NCI-H526 treated with DMSO at 0.1 percent for 48 hours (cell line): Measurements from ENCODE around the gene TMEM178A.

ENCODE experiments used
- DNase-seq: peaks from one replicate; lab custom pipeline; 2025; lab: John Stamatoyannopoulos, UW

The TMEM178A gene

DNA sequence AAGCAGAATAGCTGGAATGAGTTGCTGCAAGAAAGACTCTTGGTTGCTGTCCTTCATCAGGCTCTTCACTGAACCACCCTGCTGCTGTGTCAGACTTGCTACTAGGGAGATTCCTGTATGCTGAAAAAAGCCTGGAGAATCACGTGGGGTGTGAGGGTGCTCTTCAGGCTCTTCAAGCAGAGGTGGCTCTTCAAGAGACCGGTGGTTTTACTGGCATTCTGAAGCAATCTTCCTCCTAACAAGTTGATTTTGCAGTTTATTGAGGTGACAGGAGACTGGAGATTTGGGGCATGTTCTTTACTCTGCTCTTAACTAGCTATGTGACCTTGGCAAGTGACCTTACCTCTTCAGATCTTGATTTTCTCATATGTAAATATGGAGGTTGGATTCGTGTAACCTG is 14.1 kb downstream of the TMEM178A start:
- no peak for DNase-seq

DNA sequence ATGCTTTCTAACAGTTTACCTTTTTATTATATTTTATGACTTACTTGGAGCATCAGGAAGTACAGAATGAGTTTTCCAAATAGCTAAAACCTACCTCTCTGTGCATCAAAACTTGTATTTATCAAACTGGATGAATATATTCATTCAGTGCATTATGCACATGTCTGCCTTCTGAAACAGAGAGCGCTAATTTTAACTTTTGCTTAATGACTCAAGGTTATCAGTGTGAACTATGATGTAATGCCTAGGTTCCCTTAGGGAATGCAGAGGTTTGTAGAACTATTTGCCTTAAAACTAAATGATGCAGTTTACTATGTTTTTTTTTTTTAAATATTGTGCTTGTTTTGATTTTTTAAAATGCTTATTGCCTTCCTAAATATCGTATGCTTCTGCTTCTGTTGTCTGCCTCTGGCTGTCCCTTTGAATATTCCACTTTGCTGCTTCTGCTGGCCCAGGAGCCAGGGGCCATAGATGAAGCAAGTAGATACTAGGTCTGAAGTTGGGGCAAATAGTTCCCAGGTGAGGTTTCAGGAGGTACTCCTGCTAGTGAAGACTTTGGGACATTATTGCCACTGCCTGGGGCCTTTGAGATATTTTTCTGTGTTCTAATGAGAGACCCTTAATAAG is 16.5 kb downstream of the TMEM178A start:
- DNase-seq = no peak

DNA sequence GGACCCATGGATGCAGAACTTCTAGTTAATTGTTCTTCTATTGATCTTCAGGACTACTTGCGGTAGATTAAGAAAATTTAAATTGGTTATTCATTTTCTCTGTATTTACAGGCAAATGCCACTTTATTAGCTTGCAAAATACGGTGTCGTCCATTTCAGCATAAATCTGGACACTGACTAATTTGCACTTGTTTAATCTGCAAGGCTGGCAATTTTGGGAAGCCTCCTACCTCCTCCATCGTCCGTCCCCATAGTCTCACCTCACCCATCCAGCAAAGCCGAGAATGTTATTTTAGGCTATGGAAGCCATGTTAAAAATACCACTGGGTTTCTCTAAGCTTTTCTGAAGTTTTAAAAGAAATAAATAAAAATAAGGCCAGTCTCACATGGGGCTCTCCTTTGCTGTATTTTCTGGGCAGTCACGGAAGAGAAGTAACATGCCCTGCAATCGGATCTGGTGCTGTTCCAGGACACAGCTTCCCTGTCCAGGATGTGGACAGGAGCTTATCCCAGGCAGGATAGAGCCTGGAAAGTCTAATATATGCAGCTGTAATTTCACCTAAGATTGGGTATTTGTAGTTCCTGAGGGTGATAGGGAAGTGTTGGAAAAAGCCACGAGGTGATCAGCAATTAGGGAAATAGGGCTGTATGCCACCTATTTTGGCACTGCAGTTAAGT is 17.4 kb downstream of the TMEM178A start:
- DNase-seq = no peak

DNA sequence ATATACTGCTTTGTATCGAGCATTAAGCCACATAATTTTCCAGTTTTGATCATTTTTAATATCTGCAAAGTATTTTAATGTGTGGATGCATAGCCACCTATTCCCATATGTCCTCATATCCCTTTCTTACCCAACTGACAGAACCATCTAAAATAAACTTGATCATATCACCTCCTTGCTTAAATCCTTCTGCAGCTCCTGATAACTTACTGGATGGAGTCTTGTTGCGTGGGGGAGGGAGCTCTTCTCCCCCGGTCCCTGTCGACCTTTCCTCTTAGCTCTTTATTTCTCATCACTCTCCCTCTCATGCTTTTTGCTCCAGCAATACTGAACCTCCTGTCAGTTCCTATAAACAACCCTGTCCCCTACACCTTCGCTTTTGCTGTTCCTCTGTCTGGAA is 18.7 kb downstream of the TMEM178A start:
- no peak for DNase-seq

DNA sequence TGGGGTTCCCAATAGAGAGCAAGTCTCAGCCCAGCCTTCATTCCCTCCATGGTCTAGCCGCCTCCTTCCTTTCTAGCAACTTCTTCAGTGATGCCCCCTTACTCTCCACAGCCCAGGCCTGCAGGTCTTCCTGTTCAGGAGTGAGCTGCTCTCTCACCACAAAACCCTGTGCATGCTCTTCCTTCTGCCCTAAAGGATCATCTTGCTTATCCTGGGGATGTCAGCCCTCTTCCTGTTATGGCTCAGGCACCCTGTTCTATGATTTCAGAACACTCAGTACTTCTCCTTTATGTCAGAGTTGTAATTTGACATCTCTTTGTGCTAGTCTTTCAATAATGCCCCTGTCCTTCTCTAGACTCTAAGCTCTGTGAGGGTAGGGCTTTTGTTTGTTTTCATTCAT is 19.4 kb downstream of the TMEM178A start:
- no peak for DNase-seq

DNA sequence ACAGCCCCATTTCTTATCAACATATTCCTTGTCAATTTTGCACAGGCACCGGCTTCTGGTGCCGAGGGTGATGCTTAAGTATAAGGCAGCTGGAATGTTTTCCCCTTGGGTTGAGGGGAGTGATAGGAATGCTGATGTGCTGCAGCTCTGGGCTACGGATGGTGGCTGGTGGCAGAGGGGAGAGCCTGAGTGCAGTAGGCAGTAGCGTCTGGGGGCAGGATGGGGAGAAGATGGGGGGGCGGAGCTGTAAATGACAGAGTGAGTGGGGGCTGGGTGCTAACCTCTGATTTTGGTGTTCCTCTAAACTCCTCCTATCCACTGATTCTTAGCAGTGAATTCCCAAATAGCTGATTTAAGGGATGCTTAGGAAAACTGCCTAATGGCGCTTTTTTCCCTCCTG is 20.7 kb downstream of the TMEM178A start:
- DNase-seq = no peak

DNA sequence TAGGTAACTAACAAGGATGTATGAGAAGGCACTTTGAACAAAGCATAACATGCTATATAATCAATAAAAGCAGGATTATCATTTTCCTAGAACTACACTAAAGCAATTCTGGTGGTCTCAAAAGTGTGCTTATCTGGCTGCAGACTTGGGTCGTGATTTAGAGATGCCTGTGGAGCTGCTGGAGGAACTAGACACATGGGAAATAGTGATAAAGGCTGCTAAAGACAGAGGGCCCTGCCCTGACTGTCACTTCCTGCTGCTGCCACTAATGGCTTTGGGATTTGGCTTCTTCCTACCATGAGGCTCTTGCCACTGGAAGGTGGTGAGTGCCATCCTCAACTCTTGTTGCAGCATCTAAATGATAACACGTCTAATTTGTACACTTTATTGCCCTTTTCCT is 22.5 kb downstream of the TMEM178A start:
- DNase-seq = no peak

DNA sequence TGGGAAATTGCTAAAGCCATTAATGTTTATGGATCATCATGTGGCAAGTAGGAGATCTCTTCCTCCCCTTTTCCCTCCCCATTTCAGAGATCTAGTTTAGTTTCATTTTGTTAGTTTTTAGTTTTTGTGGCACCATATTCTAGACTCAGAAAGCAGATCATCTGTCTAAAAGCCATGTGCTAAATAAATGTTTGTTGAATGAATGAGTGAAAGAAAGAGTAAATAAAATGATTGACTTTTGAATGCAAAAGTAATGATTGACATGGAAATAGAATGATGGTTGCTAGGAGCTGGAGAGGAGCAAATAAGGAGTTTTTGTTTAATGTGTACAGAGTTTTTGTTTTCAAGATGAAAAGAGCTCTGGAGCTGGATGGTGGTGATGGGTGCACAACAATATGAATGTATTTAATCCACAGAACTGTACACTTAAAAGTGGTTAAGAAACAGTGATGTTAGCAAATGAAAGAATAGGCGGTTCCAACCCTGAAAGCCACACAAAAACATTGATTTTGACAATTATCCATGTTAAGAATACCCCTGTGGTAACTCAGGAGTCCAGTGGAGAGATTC is 23.6 kb downstream of the TMEM178A start:
- no peak for DNase-seq

DNA sequence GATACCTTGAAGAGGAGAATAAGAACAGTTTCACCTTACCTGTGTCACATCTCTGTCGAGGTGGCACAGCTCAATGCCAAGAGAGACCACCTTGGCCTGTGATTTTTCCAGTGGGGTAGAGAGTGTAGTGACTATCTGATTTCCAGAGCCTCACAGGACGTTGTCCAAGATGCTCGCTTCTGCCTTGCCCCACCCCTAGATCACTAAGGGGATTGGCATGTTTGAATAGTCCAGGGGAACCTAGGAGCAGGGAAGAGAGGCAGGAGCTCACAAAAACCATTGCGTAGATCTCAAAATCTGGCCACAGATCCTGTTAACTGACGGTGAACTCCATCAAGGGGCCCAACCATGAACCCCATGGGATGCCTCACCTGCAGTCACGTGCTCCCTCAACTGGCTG is 24.2 kb downstream of the TMEM178A start:
- no peak for DNase-seq

DNA sequence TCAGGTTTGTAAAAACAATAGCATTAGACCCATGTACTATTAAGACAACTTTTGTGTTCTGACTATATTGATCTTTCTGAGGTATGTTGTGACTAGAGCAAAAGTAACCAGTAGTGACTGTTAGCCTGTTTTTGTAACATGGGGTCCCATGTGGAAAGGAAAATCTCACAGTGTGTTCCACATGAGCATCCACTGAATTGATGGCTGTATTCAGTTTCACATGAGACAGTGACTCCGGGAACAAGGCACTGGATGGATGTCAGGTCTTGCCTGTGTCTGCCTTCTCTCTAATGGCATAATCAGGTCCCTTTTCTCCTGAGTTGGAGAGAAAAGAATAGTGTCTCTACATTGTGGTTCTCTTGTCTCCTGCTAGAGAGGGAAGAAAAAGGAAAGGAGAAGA is 27.5 kb downstream of the TMEM178A start:
- no peak for DNase-seq

DNA sequence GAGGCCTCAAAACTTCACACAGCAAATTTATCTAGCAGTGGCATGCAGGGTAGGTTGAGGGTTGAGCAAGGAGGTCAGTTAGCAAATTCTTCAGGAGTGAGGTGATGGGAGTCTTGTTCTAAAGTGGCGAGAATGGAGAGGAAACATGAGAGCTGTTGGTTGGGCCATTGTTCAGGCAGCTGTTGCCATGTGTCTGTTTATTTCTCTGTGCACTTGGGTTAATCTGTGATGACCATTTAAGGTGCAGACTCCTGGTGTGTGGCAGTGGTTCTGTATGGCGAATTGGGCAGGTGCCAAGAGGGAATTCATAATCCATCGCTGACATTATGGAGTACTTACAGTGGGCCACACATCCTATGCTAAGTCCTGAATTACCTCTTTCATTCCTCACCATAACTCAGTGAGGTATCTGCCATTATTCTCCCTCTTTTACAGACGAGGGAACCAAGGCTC is 30.4 kb downstream of the TMEM178A start:
- DNase-seq = no peak

DNA sequence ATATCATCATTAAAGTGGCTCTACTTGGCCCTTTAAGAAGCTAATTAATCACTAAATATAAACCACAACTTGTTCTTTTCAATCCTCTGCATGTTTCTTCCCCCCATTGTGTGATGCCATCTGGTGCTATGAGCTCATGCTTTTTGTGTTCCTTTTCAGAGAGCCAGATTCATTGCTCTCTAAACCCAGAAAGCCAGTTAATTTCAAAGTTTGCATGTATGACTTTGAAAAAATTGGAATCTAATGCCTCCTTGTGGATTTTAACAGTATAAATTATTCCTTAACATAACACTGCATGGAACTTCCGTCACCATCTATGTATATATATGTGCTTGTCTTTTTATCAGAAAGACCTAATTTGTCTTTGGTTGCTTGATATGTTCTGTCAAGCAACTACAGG is 31.1 kb downstream of the TMEM178A start:
- no peak for DNase-seq

DNA sequence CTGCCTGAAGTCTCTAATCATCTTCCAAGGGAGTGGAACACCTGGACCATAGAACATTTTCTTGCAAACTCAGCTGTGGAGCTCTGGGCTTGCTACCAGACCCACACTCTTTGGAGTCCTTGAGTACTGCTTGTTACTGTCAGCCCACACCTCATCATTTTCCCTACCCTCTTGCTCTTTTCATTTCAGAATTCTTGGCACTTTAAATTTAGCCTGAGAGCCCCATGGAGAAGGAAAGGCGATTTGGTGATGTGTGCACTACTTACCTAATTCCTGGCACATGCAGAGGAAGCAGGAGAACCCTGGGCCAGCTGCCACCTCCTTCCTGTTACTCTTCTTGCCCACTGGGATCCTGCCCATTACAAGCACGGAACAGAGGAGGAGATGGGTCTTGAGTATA is 31.7 kb downstream of the TMEM178A start:
- no peak for DNase-seq

DNA sequence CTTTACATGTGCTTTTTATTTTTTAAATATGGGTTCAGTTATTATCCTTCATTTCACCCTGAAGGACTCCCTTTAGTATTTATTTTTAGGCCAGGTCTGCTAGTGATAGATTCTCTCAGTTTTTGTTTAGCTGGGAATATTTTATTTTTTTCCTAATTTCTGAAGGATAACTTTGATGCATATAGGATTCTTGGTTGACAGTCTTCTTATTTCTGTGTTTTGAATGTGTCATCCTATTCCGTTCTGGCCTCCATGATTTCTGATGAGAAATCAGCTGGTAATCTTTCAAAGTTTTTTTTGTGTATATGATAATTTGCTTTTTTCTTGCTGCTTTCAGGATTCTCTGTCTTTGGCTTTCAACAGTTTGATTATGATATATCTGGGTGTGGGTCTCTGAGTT is 35.4 kb downstream of the TMEM178A start:
- no peak for DNase-seq

DNA sequence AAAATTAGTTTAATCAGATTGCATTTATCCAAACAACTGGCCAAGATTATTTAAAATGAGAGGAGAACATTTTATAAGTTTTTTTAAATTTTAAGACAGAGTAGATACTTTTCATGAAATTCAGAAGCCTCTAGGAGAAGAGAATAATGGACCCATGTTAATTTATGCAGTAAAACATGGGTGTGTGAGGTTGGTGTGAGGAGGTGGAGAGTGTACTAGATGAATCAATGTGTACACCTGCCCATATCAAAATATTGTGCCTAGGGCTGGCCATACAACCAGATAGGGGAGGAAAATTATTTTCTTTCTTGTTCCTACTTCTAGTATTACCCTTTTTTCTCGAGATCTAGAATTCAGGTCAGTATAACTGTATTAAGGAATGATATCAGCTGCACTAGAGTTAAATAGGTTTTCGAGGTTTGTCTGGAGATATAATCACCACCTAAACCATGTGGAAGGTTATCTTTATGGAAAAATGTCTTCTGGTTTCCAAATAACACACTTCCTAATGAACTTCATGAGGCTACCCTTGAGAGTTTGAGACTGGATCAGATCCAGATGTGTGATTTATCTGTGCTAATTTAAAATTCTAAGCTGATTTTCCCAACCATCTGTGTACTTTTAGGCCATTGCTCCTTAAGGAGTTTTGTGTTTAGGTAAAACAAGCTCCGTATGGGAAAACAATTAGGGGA is 37.6 kb downstream of the TMEM178A start:
- no peak for DNase-seq

DNA sequence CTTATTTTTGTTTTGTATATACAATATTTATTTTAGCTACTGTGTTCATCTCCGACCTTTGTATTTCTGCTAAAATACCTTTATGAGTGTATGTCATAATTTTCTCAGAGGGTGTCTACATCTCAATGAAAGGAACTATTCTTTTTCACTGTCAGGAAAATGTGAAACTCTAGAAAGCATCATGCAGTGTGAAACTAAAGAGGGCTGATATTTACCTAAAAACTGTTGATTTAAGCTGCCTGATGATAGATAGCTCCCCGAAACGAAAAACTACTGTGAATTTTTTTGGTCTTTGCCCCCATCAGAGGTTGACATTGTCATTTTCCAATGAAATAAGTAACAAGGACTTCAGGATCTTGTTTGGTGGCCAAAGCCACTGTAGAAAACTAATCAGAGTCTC is 38.8 kb downstream of the TMEM178A start:
- no peak for DNase-seq

DNA sequence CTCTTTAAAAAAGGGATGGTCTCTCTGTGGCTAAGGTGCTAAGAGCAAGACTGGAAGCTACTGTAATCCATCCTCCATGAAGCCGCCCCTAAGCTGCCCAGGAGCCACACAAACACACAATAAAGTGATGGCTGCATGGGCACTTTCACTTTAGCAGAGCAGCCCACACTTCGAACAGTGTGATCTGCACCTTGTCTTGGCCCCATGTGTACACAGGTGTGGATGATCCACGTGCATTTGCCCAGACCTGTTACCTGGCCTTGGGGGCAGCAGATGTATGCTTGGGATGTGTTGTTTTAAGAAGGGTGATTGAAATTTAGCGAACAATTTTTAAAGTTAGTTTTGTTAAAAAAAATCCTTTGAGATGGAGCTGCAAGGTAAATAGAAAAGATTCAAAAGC is 39.9 kb downstream of the TMEM178A start:
- DNase-seq = no peak

DNA sequence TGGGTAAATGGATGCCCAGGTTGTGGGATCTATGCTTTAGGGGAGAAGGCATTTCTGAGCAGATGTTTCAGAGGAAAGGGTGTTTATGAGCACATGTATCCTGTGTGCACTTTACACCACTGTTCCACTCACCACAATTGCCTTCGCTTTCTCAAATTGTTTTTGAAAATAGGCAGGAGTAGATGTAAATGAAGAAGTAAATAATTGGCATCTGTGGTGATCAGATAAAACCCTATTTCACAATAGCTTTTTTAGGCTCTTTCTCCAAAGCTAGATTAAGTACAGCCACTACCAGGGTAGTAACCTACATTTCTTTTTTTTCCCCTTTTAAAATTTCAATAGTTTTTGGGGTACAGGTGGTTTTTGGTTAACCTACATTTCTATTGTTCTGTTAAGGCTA is 40.6 kb downstream of the TMEM178A start:
- DNase-seq = no peak

DNA sequence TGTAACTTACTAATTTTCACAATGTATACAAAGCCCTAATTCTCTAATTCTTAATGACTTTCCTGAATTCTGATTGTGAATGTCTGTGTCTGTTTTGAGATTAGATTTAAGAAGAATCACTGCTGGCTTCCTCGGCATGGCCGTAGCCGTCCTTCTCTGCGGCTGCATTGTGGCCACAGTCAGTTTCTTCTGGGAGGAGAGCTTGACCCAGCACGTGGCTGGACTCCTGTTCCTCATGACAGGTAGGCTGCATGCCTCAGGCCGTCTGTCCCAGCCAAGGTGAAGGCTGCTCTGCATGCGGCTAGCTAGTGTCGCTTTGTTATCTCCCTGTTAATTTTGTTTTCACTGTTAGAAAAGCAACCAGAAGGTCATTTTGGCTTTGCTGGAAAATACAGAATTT is 41.2 kb downstream of the TMEM178A start:
- DNase-seq = no peak

DNA sequence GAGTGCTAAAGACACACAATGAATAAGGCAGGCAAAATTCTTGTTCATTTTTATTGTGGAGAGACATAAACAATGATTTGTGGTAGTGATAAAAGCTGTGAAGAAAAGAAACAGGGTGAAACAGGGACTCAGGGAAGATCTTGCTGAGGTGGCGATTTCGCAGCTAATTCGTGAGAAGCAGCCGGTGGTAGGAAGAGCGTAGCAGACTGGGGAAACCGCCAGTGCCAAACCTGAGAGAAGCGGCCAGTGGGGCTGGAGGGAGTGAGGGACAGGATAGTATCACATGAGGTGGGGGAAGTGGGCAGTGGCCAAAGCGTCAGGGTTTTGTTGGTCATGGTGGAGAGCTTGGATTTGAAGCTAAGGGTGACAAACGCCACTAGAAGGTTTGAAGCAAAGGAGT is 42.3 kb downstream of the TMEM178A start:
- no peak for DNase-seq

DNA sequence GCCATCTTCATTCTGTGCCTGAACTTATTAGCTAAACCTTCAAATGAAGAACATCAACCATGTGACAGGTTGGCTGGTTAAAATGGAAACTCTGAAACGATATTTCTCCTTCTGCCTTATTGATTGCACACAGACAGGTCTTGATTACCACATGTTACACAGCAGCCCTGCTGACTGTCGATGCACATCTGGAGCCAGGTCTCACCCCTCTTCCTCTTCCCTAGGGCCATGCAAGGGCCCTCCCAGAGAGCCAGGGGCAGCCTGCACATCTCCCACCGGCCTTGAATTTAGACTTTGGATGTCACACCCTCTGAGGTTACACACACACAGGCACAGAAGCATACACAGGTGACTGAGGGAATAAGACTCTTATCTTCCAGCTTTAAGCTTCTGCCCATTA is 45.1 kb downstream of the TMEM178A start:
- no peak for DNase-seq

DNA sequence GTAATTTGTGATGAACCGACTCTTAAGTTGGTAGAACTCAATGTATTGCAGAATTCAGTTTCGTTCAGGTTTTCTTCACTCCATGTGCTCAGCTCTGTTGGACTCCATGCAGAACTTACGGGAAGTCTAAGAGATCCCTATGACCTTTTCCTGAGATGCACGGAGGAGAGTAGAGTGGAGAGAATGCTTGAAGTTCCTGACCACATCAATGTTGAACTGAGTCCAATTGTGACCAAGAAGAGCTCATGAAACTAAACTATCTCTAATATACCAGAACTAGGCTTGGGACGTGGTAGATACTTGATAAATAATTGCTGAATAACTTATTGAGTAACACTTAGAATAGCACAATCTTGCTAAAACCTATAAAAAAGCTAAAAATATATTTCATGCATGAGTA is 47.2 kb downstream of the TMEM178A start:
- no peak for DNase-seq

DNA sequence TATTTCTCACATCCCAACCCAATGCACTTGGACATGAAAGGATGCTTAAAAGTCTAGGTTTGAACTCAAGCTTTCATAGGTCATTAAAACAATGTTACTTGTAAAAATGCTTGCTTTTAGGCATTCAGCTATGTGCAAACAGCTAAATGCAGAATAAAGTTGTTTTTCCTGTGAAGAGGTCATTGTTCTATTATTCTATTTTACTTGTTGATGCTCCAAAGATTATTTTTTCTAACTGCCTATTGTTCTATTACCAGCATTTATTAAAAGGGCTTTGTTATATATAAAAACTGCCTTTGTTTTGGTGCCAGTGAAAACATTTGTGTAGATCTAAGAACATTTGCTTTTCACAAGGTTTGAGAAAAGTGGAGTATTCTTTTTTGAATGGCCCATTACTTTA is 49.4 kb downstream of the TMEM178A start:
- no peak for DNase-seq
